ENCODE results near the gene RERG. TPM values are rescaled to one million over a fixed set of nuclear protein-coding genes. Genes with fewer than 3 reads are reported as not detected.

Gene RERG
- polyA plus RNA-seq (2013): 0.07 TPM

- POLR2A ChIA-PET: interaction anchor here (0.7 to 1.2 kb wide), 3 partner anchors 9 to 10 kb away, joined by 3 read pairs; no protein-coding TSS in a partner anchor
- no peak within 1 kb of the TSS for H3K27ac ChIP-seq (ENCODE audit: insufficient read depth in 1 of 2, low read depth in 1 of 2, low read length in 2 of 2, poor library complexity in 1 of 2, severe bottlenecking in 2 of 2)
- 3% methylated on average over 47 of the region's 55 CpGs for WGBS (ENCODE audit: insufficient coverage)
These were observed at the start of gene RERG for GRCh38 chr12:15220915-15221885. Gene RERG, minus strand, starts transcription at chr12:15221417. Its CDS starts 3,928 bp downstream, at chr12:15217489.

DNA sequence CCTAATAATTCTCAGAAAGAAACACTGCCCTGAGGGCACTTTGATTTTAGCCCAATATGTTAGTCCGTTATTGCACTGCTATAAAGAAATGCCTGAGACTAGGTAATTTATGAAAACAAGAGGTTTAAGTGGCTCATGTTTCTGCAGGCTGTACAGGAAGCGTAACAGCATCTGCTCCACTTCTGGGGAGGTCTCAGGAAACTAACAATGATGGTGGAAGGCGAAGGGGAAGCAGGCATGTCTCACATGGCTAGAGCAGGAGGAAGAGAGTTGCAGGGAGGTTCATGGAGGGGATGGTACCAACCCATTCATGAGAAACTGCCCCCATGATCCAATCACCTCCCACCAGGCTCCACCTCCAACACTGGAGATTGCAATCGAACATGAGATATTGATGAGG lies 49.4 kb upstream of the RERG start:
- H3K9me3 ChIP-seq (ENCODE audit: control extremely low read depth in 1 of 5, control insufficient read depth in 4 of 5, insufficient read depth in 2 of 5, low read depth in 1 of 5, low read length in 4 of 5): no peaks in the 10 kb centered on the region
- H3K36me3 ChIP-seq (ENCODE audit: control insufficient read depth in 4 of 4, insufficient read depth in 4 of 4, low read length in 3 of 4): no peaks in the 10 kb centered on the region
- H3K4me1 ChIP-seq (ENCODE audit: control extremely low read depth in 1 of 4, control insufficient read depth in 4 of 4, insufficient read depth in 4 of 4, low read length in 3 of 4): peaks cover 0 to 7% (median 2%) of the 10 kb centered on the region in 4 experiments
- DNase-seq: peak in 2 of 3 donors; percentile 55 to 66
- peaks cover 0 to 23% (median 9%) of the 10 kb centered on the region in 5 experiments for H3K27me3 ChIP-seq (replicated peaks in 2 of 5; ENCODE audit: control insufficient read depth in 4 of 5, insufficient read depth in 5 of 5, low read length in 4 of 5)
- no peak overlapping the region for H3K4me3 ChIP-seq (ENCODE audit: control insufficient read depth in 1 of 7, extremely low read depth in 1 of 7, insufficient read depth in 4 of 7, low read depth in 2 of 7, low read length in 6 of 7)
- ChIA-PET CTCF (interaction anchor here (0.9 to 1.9 kb wide), 7 partner anchors 8 to 253 kb away, joined by 3 to 17 read pairs (median 5); no protein-coding TSS in a partner anchor), POLR2A (interaction anchor here (0.6 kb wide), 1 partner anchor 44 kb away, joined by 3 read pairs; no protein-coding TSS in a partner anchor)
- H3K27ac ChIP-seq (ENCODE audit: insufficient read depth in 1 of 2, low read depth in 1 of 2, low read length in 2 of 2, poor library complexity in 1 of 2, severe bottlenecking in 2 of 2): no peak overlapping the region
- WGBS (ENCODE audit: insufficient coverage): 0% methylated on average over 2 of the region's 4 CpGs

More at GRCh38 chr12:15220915-15221885, at the start of gene RERG:
- peak within 1 kb of the TSS in 6 of 7 experiments; percentile 24 to 72 (median 46) for H3K4me3 ChIP-seq (ENCODE audit: control insufficient read depth in 1 of 7, extremely low read depth in 1 of 7, insufficient read depth in 4 of 7, low read depth in 2 of 7, low read length in 6 of 7)
- DNase-seq: peak; percentile 82 to 89 (median 86)
- CTCF ChIA-PET: interaction anchor here (0.8 to 3.5 kb wide), 31 partner anchors 8 to 451 kb away, joined by 3 to 15 read pairs (median 4); a partner anchor contains a TSS
- H3K27me3 ChIP-seq (replicated peaks in 2 of 5; ENCODE audit: control insufficient read depth in 4 of 5, insufficient read depth in 5 of 5, low read length in 4 of 5): peaks cover 0 to 36% (median 23%) of the 10 kb centered on the region in 5 experiments
- H3K4me1 ChIP-seq (ENCODE audit: control extremely low read depth in 1 of 4, control insufficient read depth in 4 of 4, insufficient read depth in 4 of 4, low read length in 3 of 4): peaks cover 6 to 11% (median 10%) of the 10 kb centered on the region in 4 experiments
- no peaks in the 10 kb centered on the region for H3K36me3 ChIP-seq (ENCODE audit: control insufficient read depth in 4 of 4, insufficient read depth in 4 of 4, low read length in 3 of 4)
- H3K9me3 ChIP-seq (ENCODE audit: control extremely low read depth in 1 of 5, control insufficient read depth in 4 of 5, insufficient read depth in 2 of 5, low read depth in 1 of 5, low read length in 4 of 5): no peaks in the 10 kb centered on the region

- 0% methylated on average over 1 of the region's 2 CpGs for WGBS (ENCODE audit: insufficient coverage)
- Histone ChIP-seq H3K4me1 (ENCODE audit: control extremely low read depth in 1 of 4, control insufficient read depth in 4 of 4, insufficient read depth in 4 of 4, low read length in 3 of 4) (peaks cover 0 to 7% (median 2%) of the 10 kb centered on the region in 4 experiments), H3K27ac (ENCODE audit: insufficient read depth in 1 of 2, low read depth in 1 of 2, low read length in 2 of 2, poor library complexity in 1 of 2, severe bottlenecking in 2 of 2) (no peak overlapping the region), H3K27me3 (replicated peaks in 2 of 5; ENCODE audit: control insufficient read depth in 4 of 5, insufficient read depth in 5 of 5, low read length in 4 of 5) (peaks cover 0 to 17% (median 4%) of the 10 kb centered on the region in 5 experiments), H3K4me3 (ENCODE audit: control insufficient read depth in 1 of 7, extremely low read depth in 1 of 7, insufficient read depth in 4 of 7, low read depth in 2 of 7, low read length in 6 of 7) (no peak overlapping the region), H3K9me3 (ENCODE audit: control extremely low read depth in 1 of 5, control insufficient read depth in 4 of 5, insufficient read depth in 2 of 5, low read depth in 1 of 5, low read length in 4 of 5) (no peaks in the 10 kb centered on the region), H3K36me3 (ENCODE audit: control insufficient read depth in 4 of 4, insufficient read depth in 4 of 4, low read length in 3 of 4) (no peaks in the 10 kb centered on the region)
- ChIA-PET CTCF (interaction anchor here (0.5 to 1.9 kb wide), 10 partner anchors 9 to 621 kb away, joined by 3 to 17 read pairs (median 4); no protein-coding TSS in a partner anchor), POLR2A (no interaction called here)
- peak; percentile 60 to 81 (median 81) for DNase-seq
These were observed 47.8 kb upstream of the RERG start for GRCh38 chr12:15268927-15269552.

DNA sequence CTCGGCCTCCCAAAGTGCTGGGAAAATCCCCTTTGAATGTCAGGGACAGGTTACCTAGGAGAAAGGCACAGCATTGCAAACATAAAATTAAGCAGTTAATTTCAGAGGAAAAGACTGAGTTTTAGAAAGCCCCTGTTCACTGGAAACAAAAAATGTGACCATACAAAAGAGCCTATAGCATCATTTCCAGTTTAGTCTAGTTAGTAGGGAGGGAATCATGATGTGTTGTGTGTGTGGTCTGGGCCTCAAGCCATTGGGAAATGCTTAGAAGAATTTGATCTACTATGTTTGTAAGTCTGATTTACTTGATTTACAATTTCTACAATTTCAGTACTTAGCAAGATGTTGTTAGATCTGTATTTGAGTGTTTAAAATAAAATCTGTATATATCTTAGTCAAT lies 47.1 kb upstream of the RERG start:
- Histone ChIP-seq H3K27me3 (replicated peaks in 2 of 5; ENCODE audit: control insufficient read depth in 4 of 5, insufficient read depth in 5 of 5, low read length in 4 of 5) (peaks cover 0 to 13% (median 2%) of the 10 kb centered on the region in 5 experiments), H3K27ac (ENCODE audit: insufficient read depth in 1 of 2, low read depth in 1 of 2, low read length in 2 of 2, poor library complexity in 1 of 2, severe bottlenecking in 2 of 2) (no peak overlapping the region), H3K4me3 (ENCODE audit: control insufficient read depth in 1 of 7, extremely low read depth in 1 of 7, insufficient read depth in 4 of 7, low read depth in 2 of 7, low read length in 6 of 7) (no peak overlapping the region), H3K9me3 (ENCODE audit: control extremely low read depth in 1 of 5, control insufficient read depth in 4 of 5, insufficient read depth in 2 of 5, low read depth in 1 of 5, low read length in 4 of 5) (no peaks in the 10 kb centered on the region), H3K36me3 (ENCODE audit: control insufficient read depth in 4 of 4, insufficient read depth in 4 of 4, low read length in 3 of 4) (no peaks in the 10 kb centered on the region), H3K4me1 (ENCODE audit: control extremely low read depth in 1 of 4, control insufficient read depth in 4 of 4, insufficient read depth in 4 of 4, low read length in 3 of 4) (peaks cover 0 to 7% (median 2%) of the 10 kb centered on the region in 4 experiments)
- POLR2A ChIA-PET: no interaction called here
- no peak for DNase-seq
- CTCF ChIA-PET: interaction anchor here (2.0 kb wide), 1 partner anchor 10 kb away, joined by 5 read pairs; no protein-coding TSS in a partner anchor
- WGBS (ENCODE audit: insufficient coverage): 100% methylated on average over 1 of the region's 1 CpG

DNA sequence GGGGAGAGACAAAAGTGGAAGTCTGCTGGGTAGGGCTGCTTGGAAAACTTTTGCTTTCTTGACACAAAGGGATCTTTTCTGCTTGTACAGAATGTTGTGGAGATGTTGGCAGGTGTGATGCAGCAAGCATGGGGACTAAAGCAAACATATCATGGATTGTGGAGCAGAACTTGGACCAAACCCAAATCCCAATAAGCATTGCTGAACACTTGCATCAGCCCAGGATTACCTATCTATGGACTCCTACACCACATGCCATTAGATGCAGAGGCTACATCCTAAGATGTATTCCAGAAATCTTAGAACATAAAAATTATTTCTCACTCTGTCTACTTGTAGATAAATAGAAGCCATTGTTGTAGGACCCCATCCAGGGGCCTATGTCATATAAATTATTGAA lies 44.7 kb upstream of the RERG start:
- POLR2A ChIA-PET: no interaction called here

GRCh38 chr12:15256761-15257160 lies 35.5 kb upstream of the RERG start:
- CTCF ChIA-PET: no interaction called here
- Histone ChIP-seq H3K36me3 (ENCODE audit: control insufficient read depth in 4 of 4, insufficient read depth in 4 of 4, low read length in 3 of 4) (no peaks in the 10 kb centered on the region), H3K4me1 (ENCODE audit: control extremely low read depth in 1 of 4, control insufficient read depth in 4 of 4, insufficient read depth in 4 of 4, low read length in 3 of 4) (no peaks in the 10 kb centered on the region), H3K27me3 (replicated peaks in 2 of 5; ENCODE audit: control insufficient read depth in 4 of 5, insufficient read depth in 5 of 5, low read length in 4 of 5) (peaks cover 0 to 19% (median 8%) of the 10 kb centered on the region in 5 experiments), H3K9me3 (ENCODE audit: control extremely low read depth in 1 of 5, control insufficient read depth in 4 of 5, insufficient read depth in 2 of 5, low read depth in 1 of 5, low read length in 4 of 5) (no peaks in the 10 kb centered on the region), H3K27ac (ENCODE audit: insufficient read depth in 1 of 2, low read depth in 1 of 2, low read length in 2 of 2, poor library complexity in 1 of 2, severe bottlenecking in 2 of 2) (no peak overlapping the region), H3K4me3 (ENCODE audit: control insufficient read depth in 1 of 7, extremely low read depth in 1 of 7, insufficient read depth in 4 of 7, low read depth in 2 of 7, low read length in 6 of 7) (no peak overlapping the region)
- POLR2A ChIA-PET: no interaction called here
- WGBS (ENCODE audit: insufficient coverage): 100% methylated on average over 2 of the region's 4 CpGs
- DNase-seq: no peak

More for the DNA sequence above, 44.7 kb upstream of the RERG start:
- no peak overlapping the region for H3K4me3 ChIP-seq (ENCODE audit: control insufficient read depth in 1 of 7, extremely low read depth in 1 of 7, insufficient read depth in 4 of 7, low read depth in 2 of 7, low read length in 6 of 7)
- H3K27ac ChIP-seq (ENCODE audit: insufficient read depth in 1 of 2, low read depth in 1 of 2, low read length in 2 of 2, poor library complexity in 1 of 2, severe bottlenecking in 2 of 2): no peak overlapping the region
- peaks cover 0 to 12% (median 4%) of the 10 kb centered on the region in 5 experiments for H3K27me3 ChIP-seq (replicated peaks in 2 of 5; ENCODE audit: control insufficient read depth in 4 of 5, insufficient read depth in 5 of 5, low read length in 4 of 5)
- CTCF ChIA-PET: no interaction called here
- no peaks in the 10 kb centered on the region for H3K9me3 ChIP-seq (ENCODE audit: control extremely low read depth in 1 of 5, control insufficient read depth in 4 of 5, insufficient read depth in 2 of 5, low read depth in 1 of 5, low read length in 4 of 5)
- H3K36me3 ChIP-seq (ENCODE audit: control insufficient read depth in 4 of 4, insufficient read depth in 4 of 4, low read length in 3 of 4): no peaks in the 10 kb centered on the region
- peaks cover 0 to 7% (median 2%) of the 10 kb centered on the region in 4 experiments for H3K4me1 ChIP-seq (ENCODE audit: control extremely low read depth in 1 of 4, control insufficient read depth in 4 of 4, insufficient read depth in 4 of 4, low read length in 3 of 4)
- DNase-seq: no peak

Data from common myeloid progenitor, CD34-positive (primary cell).